ENCODE results near the gene AUH.

GRCh38 chr9:91279296-91280204, 82.2 kb downstream of the AUH start:
- TF ChIP-seq POLR2A (IDR thresholded peaks at IDR 0.05): no peak
- no peak for TF ChIP-seq CTCF (IDR thresholded peaks at IDR 0.05)
- TF ChIP-seq EP300 (IDR thresholded peaks at IDR 0.05): no peak
